ENCODE measurements around the gene ZBTB40. TPM values are rescaled to one million over a fixed set of nuclear protein-coding genes. Genes with fewer than 3 reads are reported as not detected.

Gene ZBTB40
- total and polyA plus RNA-seq, 4 donors: 2.1 to 11.2 (median 4.6) TPM

DNA sequence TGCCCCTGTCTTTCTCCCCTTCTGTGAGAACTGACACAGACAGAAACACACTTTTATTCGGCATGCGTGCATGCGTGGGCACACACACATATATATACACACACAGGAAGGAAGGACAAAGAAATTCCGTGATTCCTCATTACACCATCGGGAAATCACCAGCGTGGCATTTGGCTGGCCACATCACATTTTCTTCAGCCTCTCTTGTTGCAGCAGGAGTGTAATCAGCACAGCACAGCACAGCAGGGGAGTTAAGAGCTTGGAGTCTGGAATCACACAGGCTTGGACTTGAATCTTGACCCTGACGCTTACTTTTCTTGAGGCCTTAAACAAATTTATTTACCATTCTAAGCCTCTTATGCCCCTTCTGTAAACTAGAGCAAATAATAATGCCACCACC lies 66.3 kb downstream of the ZBTB40 start:
- Histone ChIP-seq H3K4me3 (ENCODE audit: low read depth in 1 of 3, low read length in 3 of 3) (no peak overlapping the region), H3K27me3 (ENCODE audit: control insufficient read depth in 4 of 4, insufficient read depth in 4 of 4, low read length in 3 of 4) (no peaks in the 10 kb centered on the region), H3K27ac (ENCODE audit: low read depth in 1 of 2, low read length in 2 of 2) (no peak overlapping the region), H3K9me3 (ENCODE audit: control insufficient read depth in 4 of 4, low read length in 3 of 4) (no peaks in the 10 kb centered on the region), H3K36me3 (ENCODE audit: control insufficient read depth in 4 of 4, insufficient read depth in 3 of 4, low read depth in 1 of 4, low read length in 3 of 4) (peaks cover 2 to 91% (median 69%) of the 10 kb centered on the region in 4 donors), H3K9ac (ENCODE audit: low read depth in 1 of 2, low read length in 2 of 2) (no peak overlapping the region), H3K4me1 (ENCODE audit: control insufficient read depth in 4 of 4, insufficient read depth in 4 of 4, low read length in 3 of 4) (no peaks in the 10 kb centered on the region)
- WGBS: 92% methylated on average over 7 of the region's 7 CpGs
- no peak for TF ChIP-seq JUND (IDR thresholded peaks at IDR 0.05)
- TF ChIP-seq NR2F2 (IDR thresholded peaks at IDR 0.05): no peak
- no peak for TF ChIP-seq YY1 (IDR thresholded peaks at IDR 0.05)
- TF ChIP-seq, protein P1, sequence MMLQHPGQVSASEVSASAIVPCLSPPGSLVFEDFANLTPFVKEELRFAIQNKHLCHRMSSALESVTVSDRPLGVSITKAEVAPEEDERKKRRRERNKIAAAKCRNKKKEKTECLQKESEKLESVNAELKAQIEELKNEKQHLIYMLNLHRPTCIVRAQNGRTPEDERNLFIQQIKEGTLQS (IDR thresholded peaks at IDR 0.05): no peak
- TF ChIP-seq RXRA (IDR thresholded peaks at IDR 0.05): no peak
- TF ChIP-seq RAD21 (IDR thresholded peaks at IDR 0.05): no peak
- TF ChIP-seq TAF1 (conservative IDR thresholded peaks at IDR 0.05): no peak
- no peak for TF ChIP-seq HNF4A (conservative IDR thresholded peaks at IDR 0.05)
- TF ChIP-seq, protein P2, sequence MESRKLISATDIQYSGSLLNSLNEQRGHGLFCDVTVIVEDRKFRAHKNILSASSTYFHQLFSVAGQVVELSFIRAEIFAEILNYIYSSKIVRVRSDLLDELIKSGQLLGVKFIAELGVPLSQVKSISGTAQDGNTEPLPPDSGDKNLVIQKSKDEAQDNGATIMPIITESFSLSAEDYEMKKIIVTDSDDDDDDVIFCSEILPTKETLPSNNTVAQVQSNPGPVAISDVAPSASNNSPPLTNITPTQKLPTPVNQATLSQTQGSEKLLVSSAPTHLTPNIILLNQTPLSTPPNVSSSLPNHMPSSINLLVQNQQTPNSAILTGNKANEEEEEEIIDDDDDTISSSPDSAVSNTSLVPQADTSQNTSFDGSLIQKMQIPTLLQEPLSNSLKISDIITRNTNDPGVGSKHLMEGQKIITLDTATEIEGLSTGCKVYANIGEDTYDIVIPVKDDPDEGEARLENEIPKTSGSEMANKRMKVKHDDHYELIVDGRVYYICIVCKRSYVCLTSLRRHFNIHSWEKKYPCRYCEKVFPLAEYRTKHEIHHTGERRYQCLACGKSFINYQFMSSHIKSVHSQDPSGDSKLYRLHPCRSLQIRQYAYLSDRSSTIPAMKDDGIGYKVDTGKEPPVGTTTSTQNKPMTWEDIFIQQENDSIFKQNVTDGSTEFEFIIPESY (IDR thresholded peaks at IDR 0.05): no peak
- TF ChIP-seq, protein P3, sequence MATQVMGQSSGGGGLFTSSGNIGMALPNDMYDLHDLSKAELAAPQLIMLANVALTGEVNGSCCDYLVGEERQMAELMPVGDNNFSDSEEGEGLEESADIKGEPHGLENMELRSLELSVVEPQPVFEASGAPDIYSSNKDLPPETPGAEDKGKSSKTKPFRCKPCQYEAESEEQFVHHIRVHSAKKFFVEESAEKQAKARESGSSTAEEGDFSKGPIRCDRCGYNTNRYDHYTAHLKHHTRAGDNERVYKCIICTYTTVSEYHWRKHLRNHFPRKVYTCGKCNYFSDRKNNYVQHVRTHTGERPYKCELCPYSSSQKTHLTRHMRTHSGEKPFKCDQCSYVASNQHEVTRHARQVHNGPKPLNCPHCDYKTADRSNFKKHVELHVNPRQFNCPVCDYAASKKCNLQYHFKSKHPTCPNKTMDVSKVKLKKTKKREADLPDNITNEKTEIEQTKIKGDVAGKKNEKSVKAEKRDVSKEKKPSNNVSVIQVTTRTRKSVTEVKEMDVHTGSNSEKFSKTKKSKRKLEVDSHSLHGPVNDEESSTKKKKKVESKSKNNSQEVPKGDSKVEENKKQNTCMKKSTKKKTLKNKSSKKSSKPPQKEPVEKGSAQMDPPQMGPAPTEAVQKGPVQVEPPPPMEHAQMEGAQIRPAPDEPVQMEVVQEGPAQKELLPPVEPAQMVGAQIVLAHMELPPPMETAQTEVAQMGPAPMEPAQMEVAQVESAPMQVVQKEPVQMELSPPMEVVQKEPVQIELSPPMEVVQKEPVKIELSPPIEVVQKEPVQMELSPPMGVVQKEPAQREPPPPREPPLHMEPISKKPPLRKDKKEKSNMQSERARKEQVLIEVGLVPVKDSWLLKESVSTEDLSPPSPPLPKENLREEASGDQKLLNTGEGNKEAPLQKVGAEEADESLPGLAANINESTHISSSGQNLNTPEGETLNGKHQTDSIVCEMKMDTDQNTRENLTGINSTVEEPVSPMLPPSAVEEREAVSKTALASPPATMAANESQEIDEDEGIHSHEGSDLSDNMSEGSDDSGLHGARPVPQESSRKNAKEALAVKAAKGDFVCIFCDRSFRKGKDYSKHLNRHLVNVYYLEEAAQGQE (IDR thresholded peaks at IDR 0.05): no peak
- TF ChIP-seq, protein P4, sequence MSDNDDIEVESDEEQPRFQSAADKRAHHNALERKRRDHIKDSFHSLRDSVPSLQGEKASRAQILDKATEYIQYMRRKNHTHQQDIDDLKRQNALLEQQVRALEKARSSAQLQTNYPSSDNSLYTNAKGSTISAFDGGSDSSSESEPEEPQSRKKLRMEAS (IDR thresholded peaks at IDR 0.05): no peak
- TF ChIP-seq, protein P5, sequence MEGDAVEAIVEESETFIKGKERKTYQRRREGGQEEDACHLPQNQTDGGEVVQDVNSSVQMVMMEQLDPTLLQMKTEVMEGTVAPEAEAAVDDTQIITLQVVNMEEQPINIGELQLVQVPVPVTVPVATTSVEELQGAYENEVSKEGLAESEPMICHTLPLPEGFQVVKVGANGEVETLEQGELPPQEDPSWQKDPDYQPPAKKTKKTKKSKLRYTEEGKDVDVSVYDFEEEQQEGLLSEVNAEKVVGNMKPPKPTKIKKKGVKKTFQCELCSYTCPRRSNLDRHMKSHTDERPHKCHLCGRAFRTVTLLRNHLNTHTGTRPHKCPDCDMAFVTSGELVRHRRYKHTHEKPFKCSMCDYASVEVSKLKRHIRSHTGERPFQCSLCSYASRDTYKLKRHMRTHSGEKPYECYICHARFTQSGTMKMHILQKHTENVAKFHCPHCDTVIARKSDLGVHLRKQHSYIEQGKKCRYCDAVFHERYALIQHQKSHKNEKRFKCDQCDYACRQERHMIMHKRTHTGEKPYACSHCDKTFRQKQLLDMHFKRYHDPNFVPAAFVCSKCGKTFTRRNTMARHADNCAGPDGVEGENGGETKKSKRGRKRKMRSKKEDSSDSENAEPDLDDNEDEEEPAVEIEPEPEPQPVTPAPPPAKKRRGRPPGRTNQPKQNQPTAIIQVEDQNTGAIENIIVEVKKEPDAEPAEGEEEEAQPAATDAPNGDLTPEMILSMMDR (IDR thresholded peaks at IDR 0.05; ENCODE audit: low read depth, low read length, missing input control): no peak
- DNase-seq (ENCODE audit: low spot score): no peak

DNA sequence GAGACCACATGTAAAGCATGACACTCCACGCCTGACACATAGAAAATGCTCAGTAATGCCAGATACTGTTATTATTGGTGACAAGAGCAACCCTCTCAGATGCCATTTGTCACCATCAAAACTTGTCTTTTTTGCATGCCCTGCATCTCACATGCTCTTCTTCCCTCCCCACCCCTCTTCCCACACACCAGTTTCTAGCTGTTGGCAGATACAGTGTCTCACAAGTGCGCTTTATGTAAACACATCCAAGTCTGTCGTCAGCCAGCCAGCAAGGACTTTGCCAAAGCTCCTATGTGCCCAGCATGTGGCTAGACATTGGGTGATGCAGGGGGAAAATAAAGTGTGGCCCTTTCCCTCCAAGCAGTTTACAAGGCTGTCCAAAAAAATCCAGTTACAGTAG lies 66.7 kb downstream of the ZBTB40 start:
- no peak overlapping the region for H3K27ac ChIP-seq (ENCODE audit: low read depth in 1 of 2, low read length in 2 of 2)
- no peaks in the 10 kb centered on the region for H3K4me1 ChIP-seq (ENCODE audit: control insufficient read depth in 4 of 4, insufficient read depth in 4 of 4, low read length in 3 of 4)
- H3K9ac ChIP-seq (ENCODE audit: low read depth in 1 of 2, low read length in 2 of 2): no peak overlapping the region
- no peaks in the 10 kb centered on the region for H3K9me3 ChIP-seq (ENCODE audit: control insufficient read depth in 4 of 4, low read length in 3 of 4)
- DNase-seq (ENCODE audit: low spot score): no peak
- no peak overlapping the region for H3K4me3 ChIP-seq (ENCODE audit: low read depth in 1 of 3, low read length in 3 of 3)
- H3K36me3 ChIP-seq (ENCODE audit: control insufficient read depth in 4 of 4, insufficient read depth in 3 of 4, low read depth in 1 of 4, low read length in 3 of 4): peaks cover 2 to 91% (median 68%) of the 10 kb centered on the region in 4 donors
- WGBS: 82% methylated on average over 3 of the region's 3 CpGs
- H3K27me3 ChIP-seq (ENCODE audit: control insufficient read depth in 4 of 4, insufficient read depth in 4 of 4, low read length in 3 of 4): no peaks in the 10 kb centered on the region
- no peak for TF ChIP-seq NR2F2 (IDR thresholded peaks at IDR 0.05)
- TF ChIP-seq JUND (IDR thresholded peaks at IDR 0.05): no peak
- TF ChIP-seq, protein P4 (IDR thresholded peaks at IDR 0.05): no peak
- no peak for TF ChIP-seq FOXA1 (IDR thresholded peaks at IDR 0.05)
- TF ChIP-seq, protein P2 (IDR thresholded peaks at IDR 0.05): no peak
- no peak for TF ChIP-seq EGR1 (IDR thresholded peaks at IDR 0.05; ENCODE audit: low read depth in 2 of 2)
- no peak for TF ChIP-seq RXRA (IDR thresholded peaks at IDR 0.05)
- TF ChIP-seq, protein P1 (IDR thresholded peaks at IDR 0.05): no peak
- TF ChIP-seq, protein P5 (IDR thresholded peaks at IDR 0.05; ENCODE audit: low read depth, low read length, missing input control): no peak
- TF ChIP-seq YY1 (IDR thresholded peaks at IDR 0.05): no peak
- no peak for TF ChIP-seq HNF4A (conservative IDR thresholded peaks at IDR 0.05)
- no peak for TF ChIP-seq GABPA (IDR thresholded peaks at IDR 0.05 in 1 of 2, conservative IDR thresholded peaks at IDR 0.05 in 1 of 2)
- TF ChIP-seq SP1 (IDR thresholded peaks at IDR 0.05): no peak
- no peak for TF ChIP-seq TAF1 (conservative IDR thresholded peaks at IDR 0.05)
- TF ChIP-seq RAD21 (IDR thresholded peaks at IDR 0.05): no peak
- no peak for TF ChIP-seq HNF4G (IDR thresholded peaks at IDR 0.05)
- no peak for TF ChIP-seq FOXA2 (IDR thresholded peaks at IDR 0.05)
